GM21528 (cell line): ENCODE measurements around the gene KRT2.

Source experiments
- ATAC-seq: cut with Tn5 transposase; IDR thresholded peaks from one replicate; pipeline ENCODE4 v1.9.1; 2021; ENCODE audit warnings: mild to moderate bottlenecking, moderate library complexity; ENCODE audit not compliant: unreplicated experiment, low FRiP score

The KRT2 gene

GRCh38 chr12:52645120-52645761 lies 6.8 kb downstream of the KRT2 start:
- ATAC-seq: no peak

DNA sequence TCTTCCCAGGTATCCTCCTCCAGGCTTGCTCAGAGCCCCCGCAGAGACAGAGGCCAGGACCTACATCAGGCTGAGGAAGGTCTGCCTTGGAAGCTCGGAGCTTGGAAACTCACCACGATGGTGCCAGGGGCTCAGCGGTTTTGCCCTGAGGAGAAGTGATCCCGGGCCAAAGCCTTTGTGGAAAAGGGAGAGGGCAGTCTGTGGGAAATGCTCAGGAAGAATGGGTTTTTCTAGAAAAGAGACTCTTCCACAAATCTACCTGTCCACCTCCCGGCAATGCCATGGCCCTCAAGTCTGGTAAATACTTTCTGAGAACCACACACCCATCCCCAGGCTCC lies 8.0 kb downstream of the KRT2 start:
- ATAC-seq: no peak

GRCh38 chr12:52643233-52644077 lies 8.6 kb downstream of the KRT2 start:
- ATAC-seq: no peak

DNA sequence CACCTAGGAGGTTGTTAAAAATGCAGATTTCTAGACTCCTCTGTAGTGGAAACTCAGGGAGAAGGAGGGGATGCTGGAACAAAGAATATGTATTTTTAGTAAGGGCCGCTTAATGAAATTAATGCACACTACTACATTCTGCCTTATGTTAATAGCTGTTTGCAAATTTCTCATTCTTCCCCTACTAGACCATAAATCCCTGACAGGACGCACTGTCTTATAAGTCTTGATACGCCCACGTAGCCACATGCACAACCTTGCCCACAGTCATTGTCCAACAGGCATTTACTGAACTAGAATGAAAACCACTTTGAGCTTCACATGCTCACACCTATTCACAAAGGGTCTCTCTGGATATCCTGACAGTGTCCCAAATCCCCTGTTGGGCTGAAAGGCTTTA lies 10.5 kb downstream of the KRT2 start:
- ATAC-seq: no peak

DNA sequence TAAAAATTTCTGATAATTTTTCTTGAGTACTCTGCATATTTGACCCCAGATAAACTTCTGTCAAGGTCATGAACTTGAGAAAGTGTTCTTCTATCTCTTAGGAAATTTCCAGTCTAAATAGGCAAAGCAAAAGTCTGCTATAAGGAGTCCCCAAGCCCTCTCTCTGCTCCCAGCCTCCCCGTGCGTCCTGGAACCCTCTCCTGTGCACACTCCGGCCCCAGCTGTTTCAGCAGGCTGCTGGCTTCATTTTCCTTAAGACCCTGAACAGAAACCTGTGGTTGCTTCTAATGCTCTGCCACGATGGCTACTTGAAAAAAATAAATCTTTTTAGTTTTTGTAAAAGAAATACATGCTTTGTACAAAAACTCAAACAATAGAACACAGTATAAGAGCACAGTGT lies 14.7 kb downstream of the KRT2 start:
- ATAC-seq: no peak

GRCh38 chr12:52636592-52637258 lies 15.3 kb downstream of the KRT2 start:
- ATAC-seq: no peak

DNA sequence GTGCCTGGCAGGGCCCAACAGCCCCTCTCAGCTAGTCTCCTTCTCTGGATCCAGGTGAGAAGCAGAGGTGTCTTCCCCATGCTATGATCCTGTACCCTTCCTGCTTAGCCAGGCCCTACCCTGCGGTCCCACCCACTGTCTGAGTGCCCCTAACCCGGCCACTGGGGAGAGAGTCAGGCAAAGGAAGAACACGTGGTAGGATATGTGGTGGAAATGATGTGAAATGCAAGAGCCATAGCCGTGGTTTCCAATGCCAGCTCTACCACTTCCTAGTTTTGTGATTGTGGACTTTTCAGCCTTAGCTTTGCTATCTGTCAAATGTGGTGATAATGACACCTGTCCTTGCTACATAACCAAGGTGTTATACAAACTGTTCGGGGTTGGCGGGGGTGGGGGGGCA lies 15.8 kb downstream of the KRT2 start:
- ATAC-seq: no peak

GRCh38 chr12:52634266-52635056 lies 17.6 kb downstream of the KRT2 start:
- ATAC-seq: no peak

DNA sequence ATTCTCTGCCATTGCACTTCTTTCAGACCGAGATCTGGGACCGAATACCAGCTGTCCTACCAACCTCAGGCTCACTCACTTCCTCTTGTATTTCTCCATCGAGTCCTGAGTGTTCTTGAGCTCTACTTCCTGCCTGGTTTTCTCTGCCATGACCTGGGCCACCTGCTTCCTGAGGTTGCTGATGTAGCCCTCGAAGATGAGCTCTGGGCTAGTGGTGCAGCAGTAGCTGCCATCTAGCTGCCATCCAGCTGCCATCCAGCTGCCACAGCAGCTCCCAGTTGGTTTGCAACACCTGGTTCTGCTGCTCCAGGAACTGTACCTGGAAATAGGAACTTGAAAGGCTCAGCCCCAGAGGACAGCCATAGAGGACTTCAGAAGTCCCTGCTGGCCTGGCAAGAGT lies 18.6 kb downstream of the KRT2 start:
- ATAC-seq: no peak

GRCh38 chr12:52632656-52633055 lies 19.4 kb downstream of the KRT2 start:
- ATAC-seq: no peak

DNA sequence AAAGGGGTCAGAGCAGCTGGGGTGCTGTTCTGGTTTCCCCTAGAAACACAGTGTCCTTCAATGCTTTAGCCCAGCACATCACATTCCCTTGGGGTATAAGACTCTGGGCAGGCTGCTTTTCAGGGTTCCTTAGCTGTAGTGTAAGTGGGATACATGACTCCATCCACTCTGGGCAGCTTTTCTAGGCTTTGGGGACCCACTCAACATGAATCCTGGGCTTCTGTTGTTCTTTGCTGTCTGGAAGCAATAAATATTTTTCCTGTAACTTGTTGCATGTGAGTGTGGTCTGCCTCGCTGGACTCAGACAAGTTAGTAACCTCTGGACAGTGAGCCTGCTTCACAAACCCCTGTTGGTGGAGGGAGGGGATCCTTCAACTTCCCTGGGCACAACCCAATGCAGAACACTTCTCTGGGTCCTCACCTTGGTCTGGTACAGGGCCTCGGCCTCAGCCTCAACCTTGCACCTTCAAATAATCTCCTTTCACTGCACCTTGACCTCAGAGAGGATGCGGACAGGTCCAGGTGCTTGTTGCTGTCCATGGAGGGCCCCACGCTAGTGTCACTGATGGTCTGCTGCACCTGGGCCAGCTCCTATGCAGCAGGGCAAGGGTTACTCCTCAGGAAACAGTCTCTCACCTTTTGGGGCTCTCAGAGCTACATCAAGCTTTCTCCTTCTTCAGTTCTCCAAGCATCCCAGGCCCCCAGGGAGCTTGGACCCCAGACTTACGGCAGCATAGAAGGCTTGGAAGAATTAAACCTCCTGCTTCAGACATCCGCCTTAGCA lies 20.1 kb downstream of the KRT2 start:
- ATAC-seq: no peak

DNA sequence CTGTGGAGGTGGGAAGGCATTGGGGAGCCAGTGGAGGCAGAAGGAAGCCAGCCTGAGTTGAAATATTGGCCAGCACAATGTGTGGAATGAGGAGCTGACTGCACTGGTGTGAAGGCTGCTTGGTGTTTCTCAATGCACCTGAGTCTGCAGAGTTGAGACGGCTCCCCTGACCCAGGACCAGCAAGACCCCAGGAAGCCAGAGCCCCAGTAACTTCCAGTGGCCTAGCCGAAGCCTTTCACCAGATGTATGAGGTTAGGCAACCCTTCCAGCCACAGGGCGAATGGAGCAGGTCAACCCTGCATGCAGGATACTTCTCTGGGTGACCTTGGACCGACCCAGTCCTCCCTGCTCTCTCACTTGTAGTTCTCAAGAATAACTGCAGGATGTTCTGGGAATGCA lies 20.7 kb downstream of the KRT2 start:
- ATAC-seq: no peak

DNA sequence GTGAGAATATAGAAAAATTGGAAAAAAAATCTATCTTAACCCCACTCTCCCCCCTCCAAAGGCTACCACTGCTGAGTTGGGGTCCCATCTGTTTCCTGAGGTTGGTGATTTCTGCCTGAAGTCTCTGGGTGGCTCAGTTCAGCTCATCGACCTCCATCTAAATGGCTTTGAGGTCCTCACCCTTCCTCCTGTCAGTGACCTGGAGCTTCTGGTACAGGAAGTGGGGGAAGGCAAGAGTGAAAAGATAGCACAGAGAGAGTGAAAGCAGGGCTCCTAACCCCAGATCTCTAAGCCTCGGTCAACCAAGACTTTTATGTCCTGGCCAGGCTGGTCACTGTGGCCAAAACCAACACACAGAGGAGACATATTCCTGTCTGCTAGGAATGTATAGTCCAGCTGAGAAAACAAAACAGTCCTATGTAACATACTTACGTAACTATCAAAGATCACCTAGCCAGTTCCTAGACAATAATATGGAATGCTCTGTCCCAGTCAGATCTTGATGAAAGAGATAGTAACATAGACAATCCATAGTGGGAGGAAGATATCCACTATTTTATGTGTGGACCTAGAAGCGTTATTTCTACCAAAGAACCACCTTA lies 21.3 kb downstream of the KRT2 start:
- ATAC-seq: no peak

DNA sequence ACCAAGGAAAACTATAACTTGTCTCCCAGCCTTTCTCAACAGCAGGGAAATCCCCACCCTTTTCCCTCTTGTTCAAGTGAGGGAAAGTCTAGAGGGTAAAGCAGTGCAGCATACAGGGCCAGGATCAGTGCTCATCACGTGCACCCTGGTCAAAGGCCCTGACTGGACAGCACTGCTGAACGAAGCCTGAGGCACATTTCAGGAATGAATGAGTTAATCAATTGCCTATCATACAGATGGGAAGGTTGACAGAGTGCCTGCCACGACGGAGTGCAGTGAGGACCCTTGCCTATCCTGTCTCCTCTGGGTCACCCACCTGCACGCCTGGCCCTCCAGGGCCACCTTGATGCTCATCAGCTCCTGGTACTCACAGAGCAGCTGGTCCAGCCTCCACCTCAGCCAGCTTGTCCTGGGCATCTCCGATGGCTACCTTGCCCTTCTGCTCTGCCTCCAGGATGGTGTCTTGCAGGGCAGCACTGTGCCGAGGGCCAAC lies 22.0 kb downstream of the KRT2 start:
- ATAC-seq: no peak

GRCh38 chr12:52629281-52630007 lies 22.6 kb downstream of the KRT2 start:
- no peak for ATAC-seq

GRCh38 chr12:52628841-52629240 lies 23.2 kb downstream of the KRT2 start:
- ATAC-seq: no peak

GRCh38 chr12:52628111-52628507 lies 23.9 kb downstream of the KRT2 start:
- ATAC-seq: no peak

DNA sequence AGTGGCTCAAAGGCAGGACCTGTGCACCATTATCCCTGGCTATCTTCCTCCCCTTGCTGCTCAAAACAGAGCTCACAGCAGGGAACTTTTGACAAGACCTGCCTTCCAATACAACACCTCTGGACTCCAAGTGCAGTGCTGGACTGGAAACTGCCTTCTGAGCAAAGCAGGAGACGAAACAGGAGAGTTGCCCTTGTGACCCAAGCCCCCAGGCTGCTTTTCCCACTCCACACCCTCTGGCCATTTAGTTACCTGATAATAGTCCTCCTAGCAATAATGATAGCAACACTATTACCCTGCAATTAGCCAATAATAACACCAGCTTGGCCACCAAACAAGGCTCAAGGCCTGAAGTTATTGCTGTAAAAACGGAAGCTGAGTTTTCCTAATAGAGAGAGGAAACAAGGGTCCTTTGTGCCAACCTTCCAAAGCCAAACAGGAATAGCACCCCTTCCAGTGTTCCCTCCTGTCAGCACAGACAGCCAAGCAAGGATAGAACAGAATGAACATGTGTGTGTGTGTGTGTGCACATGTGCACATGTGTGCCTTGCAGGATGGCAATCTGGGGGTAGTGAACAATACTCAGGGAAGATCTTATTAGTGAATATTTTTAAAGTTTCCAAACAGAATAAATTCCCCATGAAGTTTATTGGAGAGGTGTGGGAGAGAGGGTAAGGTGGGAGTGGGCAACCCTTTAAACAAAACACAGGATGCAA lies 24.5 kb downstream of the KRT2 start:
- no peak for ATAC-seq
